Lung (tissue), 12 donors: Measurements from ENCODE around the gene IQGAP2. TPM values are rescaled to one million over a fixed set of nuclear protein-coding genes. Genes with fewer than 3 reads are reported as not detected.

ENCODE experiments used
- ATAC-seq: fragments of 200-7000 bp; cut with Tn5 transposase; one replicate; pipeline ENCODE4 v1.9.1; 2020; ENCODE audit warnings: moderate number of reproducible peaks; ENCODE audit not compliant: insufficient read depth, low FRiP score
- DNase-seq, 3 donors: peaks; one replicate each; pipeline ENCODE4 v3.0.0-alpha.2; 2013 to 2017
- H3K27ac ChIP-seq, 2 donors: one replicate each; pipeline ENCODE4 v1.5.1; 2013; ENCODE audit warnings: mild to moderate bottlenecking in 2 of 2, moderate library complexity in 2 of 2, control low read depth in 1 of 2, inconsistent platforms in 1 of 2, low read depth in 1 of 2, low read length in 1 of 2
- H3K27me3 ChIP-seq, 3 donors: one replicate each; pipeline ENCODE4 v1.5.1; 2013; ENCODE audit warnings: low read length in 2 of 3; ENCODE audit not compliant: control insufficient read depth in 3 of 3, insufficient read depth in 3 of 3
- H3K36me3 ChIP-seq, 4 donors: one replicate each; pipeline ENCODE4 v1.5.1; 2013; ENCODE audit warnings: low read length in 4 of 4, mild to moderate bottlenecking in 1 of 4, moderate library complexity in 1 of 4; ENCODE audit not compliant: control insufficient read depth in 4 of 4, insufficient read depth in 4 of 4
- H3K4me1 ChIP-seq, 5 donors: one replicate each; pipeline ENCODE4 v1.5.1; 2013; ENCODE audit warnings: low read length in 5 of 5, mild to moderate bottlenecking in 2 of 5, moderate library complexity in 1 of 5; ENCODE audit not compliant: control insufficient read depth in 5 of 5, insufficient read depth in 5 of 5
- H3K4me3 ChIP-seq: one replicate; pipeline ENCODE4 v1.5.1; 2013; ENCODE audit warnings: mild to moderate bottlenecking, control low read depth, moderate library complexity
- H3K9ac ChIP-seq, 2 donors: one replicate each; pipeline ENCODE4 v1.5.1; 2013; ENCODE audit warnings: low read length in 2 of 2, control low read depth in 1 of 2; ENCODE audit not compliant: insufficient read depth in 1 of 2
- H3K9me3 ChIP-seq, 4 donors: one replicate each; pipeline ENCODE4 v1.5.1; 2013; ENCODE audit warnings: low read length in 3 of 4, mild to moderate bottlenecking in 1 of 4, moderate library complexity in 1 of 4; ENCODE audit not compliant: control insufficient read depth in 4 of 4, insufficient read depth in 3 of 4
- WGBS, 2 donors: extraction: QIAGEN DNeasy Blood & Tissue Kit; methylation state at CpG; one replicate each; pipeline ENCODE4 v1.1.7; 2013; 5-methylcytosine and 5-hydroxymethylcytosine counted together
- polyA plus RNA-seq, 2 donors: library from polyadenylated mRNA; stranded (reverse); fragments of 200-250 nt; gene quantifications; one replicate each; pipeline ENCODE4 v1.2.1, GENCODE V29; 2013
- total RNA-seq, 2 donors: library from RNA; depleted of rRNA in 1 of 2; stranded (reverse); fragments of >200 nt in 1 of 2; gene quantifications; one replicate each; pipeline ENCODE4 v1.2.1, GENCODE V29; 2014 to 2021
- TF ChIP-seq, protein P1 (sequence below): IDR thresholded peaks from 2 replicates; pipeline ENCODE4 v1.5.1; 2012; ENCODE audit warnings: mild to moderate bottlenecking; ENCODE audit errors: control extremely low read depth, extremely low read depth
- donor health status: control.
- donor health status: control.
- donor health status: Bipolar disorder and iron deficiency.
- donor health status: healthy.
- donor health status: DM: yes; HTN: yes; CAD: no.

The IQGAP2 gene
- total and polyA plus RNA-seq, 4 donors, result 6.0 to 33.6 (median 13.7) TPM

DNA sequence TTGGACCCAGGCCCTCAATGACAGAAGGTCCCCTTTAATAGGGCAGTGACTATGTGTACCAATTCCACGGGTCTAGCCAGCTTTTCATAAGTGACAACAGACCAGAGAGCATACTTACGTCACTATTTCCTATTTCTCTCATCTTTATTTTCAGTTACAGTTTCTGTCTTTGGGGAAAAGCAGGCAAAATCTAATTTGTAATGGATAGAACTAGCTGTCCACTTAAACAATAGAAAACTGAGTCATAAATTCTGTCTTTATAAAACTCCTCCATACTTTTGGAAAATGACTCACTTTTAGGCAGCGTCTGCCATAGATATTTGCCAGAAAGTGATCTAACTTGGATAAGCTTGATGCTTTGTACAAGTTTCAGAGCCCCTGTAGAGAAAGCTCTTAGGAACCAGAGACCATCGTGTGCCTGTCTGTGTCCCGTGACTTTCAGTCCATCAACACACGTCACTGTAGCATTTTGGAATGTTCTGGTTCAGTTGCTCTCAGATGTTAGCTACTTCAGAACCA is 118.2 kb downstream of the IQGAP2 start:
- Histone ChIP-seq H3K27ac (no peak overlapping the region), H3K9me3 (no peaks in the 10 kb centered on the region), H3K27me3 (no peaks in the 10 kb centered on the region), H3K4me3 (no peak overlapping the region), H3K36me3 (no peaks in the 10 kb centered on the region), H3K4me1 (no peaks in the 10 kb centered on the region), H3K9ac (no peak overlapping the region)
- 69 to 71% methylated on average over 6 of the region's 6 CpGs for WGBS, 2 donors
- TF ChIP-seq, protein P1, sequence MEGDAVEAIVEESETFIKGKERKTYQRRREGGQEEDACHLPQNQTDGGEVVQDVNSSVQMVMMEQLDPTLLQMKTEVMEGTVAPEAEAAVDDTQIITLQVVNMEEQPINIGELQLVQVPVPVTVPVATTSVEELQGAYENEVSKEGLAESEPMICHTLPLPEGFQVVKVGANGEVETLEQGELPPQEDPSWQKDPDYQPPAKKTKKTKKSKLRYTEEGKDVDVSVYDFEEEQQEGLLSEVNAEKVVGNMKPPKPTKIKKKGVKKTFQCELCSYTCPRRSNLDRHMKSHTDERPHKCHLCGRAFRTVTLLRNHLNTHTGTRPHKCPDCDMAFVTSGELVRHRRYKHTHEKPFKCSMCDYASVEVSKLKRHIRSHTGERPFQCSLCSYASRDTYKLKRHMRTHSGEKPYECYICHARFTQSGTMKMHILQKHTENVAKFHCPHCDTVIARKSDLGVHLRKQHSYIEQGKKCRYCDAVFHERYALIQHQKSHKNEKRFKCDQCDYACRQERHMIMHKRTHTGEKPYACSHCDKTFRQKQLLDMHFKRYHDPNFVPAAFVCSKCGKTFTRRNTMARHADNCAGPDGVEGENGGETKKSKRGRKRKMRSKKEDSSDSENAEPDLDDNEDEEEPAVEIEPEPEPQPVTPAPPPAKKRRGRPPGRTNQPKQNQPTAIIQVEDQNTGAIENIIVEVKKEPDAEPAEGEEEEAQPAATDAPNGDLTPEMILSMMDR, result no peak
- ATAC-seq (no peak), DNase-seq (no peak)

DNA sequence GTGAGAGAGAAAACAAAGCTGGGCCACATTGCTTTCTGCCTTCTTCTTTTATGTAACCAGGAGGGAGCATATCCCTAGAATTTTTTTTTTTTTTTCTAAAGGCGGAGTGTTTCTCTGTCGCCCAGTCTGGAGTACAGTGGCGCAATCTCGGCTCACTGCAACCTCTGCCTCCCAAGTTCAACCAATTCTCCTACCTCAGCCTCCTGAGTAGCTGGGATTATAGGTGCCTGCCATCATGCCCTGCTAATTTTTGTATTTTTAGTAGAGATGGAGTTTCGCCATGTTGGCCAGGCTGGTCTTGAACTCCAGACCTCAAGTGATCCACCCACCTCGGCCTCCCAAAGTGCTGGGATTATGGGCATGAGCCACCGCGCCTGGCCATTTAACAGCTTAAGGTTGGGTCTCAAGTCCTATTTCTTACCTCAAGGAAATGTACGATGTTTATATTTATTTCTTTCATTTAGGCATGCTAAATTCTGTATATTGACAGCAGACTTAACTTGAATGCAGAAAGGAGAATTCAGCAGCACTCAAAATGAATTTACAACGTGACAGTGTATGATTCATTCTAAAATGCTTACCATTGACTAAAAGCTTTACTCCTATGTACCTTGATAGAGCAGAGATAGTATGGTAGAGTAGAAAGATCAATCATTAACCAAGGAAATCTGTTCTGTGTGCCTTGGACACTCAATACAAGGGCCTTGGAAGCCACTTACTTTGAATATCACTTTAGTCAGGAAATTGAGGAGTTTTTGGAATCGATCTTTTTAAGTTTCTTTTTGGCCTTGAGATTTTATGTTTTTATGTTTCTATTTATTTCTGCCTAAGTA is 119.2 kb downstream of the IQGAP2 start:
- Histone ChIP-seq H3K4me1 (peaks cover 0 to 6% (median 0%) of the 10 kb centered on the region in 5 donors), H3K4me3 (no peak overlapping the region), H3K27me3 (no peaks in the 10 kb centered on the region), H3K27ac (no peak overlapping the region), H3K9me3 (no peaks in the 10 kb centered on the region), H3K36me3 (no peaks in the 10 kb centered on the region), H3K9ac (no peak overlapping the region)
- DNase-seq (no peak), ATAC-seq (no peak)
- WGBS, 2 donors, result 91 to 96% methylated on average over 11 of the region's 11 CpGs
- TF ChIP-seq, protein P1, result no peak

DNA sequence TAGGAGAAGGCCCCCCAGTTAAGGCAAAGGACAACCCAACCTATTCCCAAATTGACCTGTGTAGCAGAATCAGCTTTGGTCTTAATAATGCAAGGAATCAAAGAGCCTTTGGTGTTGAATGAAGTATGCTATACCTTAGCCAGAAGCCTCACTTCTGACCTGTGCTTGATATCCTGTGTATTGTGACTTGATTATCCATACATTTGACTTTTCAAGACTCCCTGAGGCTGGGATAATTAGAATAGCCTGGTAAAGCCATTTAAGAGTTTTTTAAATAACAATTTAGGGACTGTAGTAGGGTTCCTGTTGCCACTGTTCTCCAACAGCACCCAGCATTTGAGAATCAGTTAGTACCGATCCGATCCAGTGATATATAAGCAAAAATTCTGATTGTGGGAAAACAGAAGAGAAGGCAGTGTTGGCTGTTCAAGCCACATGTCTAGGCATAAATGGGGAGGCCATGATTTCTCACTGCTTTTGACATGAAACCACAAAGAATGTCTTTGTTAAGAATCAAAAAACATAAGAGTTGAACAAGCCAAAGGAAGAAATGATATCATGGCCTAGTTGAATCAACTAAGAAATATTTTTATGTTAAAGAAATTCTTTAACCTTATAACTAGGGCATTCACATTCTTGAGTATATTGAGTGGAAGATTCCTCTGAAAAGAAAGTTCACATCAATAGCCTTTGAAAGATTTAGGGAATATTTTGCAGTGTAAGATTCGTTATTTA is 121.2 kb downstream of the IQGAP2 start:
- no peak for ATAC-seq
- Histone ChIP-seq H3K27ac (no peak overlapping the region), H3K9ac (no peak overlapping the region), H3K4me1 (peaks cover 0 to 10% (median 0%) of the 10 kb centered on the region in 5 donors), H3K36me3 (no peaks in the 10 kb centered on the region), H3K27me3 (no peaks in the 10 kb centered on the region), H3K4me3 (no peak overlapping the region), H3K9me3 (no peaks in the 10 kb centered on the region)
- 89 to 92% methylated on average over 3 of the region's 3 CpGs for WGBS, 2 donors
- DNase-seq, result no peak
- TF ChIP-seq, protein P1, result no peak
